LNCaP clone FGC (cell line): ENCODE data around the gene RIPOR2.

ENCODE experiments used
- DNase-seq: peaks from one replicate; pipeline ENCODE4 v3.0.0-alpha.2; 2011; ENCODE audit warnings: low read depth
- H3K4me3 ChIP-seq: 2 replicates; pipeline ENCODE4 v1.5.1; 2011; ENCODE audit warnings: mild to moderate bottlenecking, low read depth, low read length, control low read depth
- TF ChIP-seq, protein P1 (sequence below): IDR thresholded peaks from 2 replicates; pipeline ENCODE4 v1.5.1; 2012; ENCODE audit warnings: mild to moderate bottlenecking; ENCODE audit not compliant: control insufficient read depth, insufficient read depth; ENCODE audit errors: extremely low read depth

The RIPOR2 gene

DNA sequence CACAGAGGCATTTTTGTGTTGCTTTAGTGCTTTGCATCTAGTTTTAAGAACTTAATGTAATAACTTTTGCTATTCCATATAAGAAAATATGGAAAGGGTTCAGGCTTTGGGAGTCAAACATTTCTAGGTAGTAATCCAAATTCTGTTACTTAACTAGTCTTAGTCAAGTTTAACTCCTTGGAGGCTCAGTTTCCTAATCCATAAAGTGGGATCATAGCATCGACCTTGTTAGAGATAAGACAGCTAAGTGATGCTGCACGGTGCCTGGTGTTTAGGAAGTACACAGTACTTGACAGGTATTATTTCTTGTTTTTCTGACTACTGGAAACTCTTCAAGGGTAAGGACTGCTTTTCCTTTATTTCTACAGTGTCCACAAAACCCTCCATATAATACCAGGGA, 112.6 kb downstream of the RIPOR2 start:
- no peak overlapping the region for H3K4me3 ChIP-seq

DNA sequence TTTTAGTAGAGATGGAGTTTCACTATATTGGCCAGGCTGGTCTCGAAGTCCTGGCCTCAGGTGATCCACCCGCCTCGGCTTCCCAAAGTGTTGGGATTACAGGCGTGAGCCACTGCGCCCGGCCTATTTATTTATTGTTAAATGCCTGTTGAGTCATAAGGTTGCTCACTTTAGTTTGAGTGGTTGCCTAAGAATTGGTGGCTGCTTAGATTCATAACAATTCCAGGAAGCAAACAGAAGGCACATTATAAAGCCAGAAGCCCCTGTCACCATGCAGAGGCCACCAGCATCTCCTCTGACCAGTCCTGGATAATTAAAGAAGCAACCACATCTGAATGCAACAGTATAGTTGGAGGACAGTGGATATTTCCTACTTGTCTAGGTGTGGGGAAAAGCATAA, 113.1 kb downstream of the RIPOR2 start:
- DNase-seq: no peak
- no peak overlapping the region for H3K4me3 ChIP-seq
- TF ChIP-seq, protein P1, sequence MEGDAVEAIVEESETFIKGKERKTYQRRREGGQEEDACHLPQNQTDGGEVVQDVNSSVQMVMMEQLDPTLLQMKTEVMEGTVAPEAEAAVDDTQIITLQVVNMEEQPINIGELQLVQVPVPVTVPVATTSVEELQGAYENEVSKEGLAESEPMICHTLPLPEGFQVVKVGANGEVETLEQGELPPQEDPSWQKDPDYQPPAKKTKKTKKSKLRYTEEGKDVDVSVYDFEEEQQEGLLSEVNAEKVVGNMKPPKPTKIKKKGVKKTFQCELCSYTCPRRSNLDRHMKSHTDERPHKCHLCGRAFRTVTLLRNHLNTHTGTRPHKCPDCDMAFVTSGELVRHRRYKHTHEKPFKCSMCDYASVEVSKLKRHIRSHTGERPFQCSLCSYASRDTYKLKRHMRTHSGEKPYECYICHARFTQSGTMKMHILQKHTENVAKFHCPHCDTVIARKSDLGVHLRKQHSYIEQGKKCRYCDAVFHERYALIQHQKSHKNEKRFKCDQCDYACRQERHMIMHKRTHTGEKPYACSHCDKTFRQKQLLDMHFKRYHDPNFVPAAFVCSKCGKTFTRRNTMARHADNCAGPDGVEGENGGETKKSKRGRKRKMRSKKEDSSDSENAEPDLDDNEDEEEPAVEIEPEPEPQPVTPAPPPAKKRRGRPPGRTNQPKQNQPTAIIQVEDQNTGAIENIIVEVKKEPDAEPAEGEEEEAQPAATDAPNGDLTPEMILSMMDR: no peak

More for the DNA sequence above, 112.6 kb downstream of the RIPOR2 start:
- TF ChIP-seq, protein P1: no peak
- no peak for DNase-seq

DNA sequence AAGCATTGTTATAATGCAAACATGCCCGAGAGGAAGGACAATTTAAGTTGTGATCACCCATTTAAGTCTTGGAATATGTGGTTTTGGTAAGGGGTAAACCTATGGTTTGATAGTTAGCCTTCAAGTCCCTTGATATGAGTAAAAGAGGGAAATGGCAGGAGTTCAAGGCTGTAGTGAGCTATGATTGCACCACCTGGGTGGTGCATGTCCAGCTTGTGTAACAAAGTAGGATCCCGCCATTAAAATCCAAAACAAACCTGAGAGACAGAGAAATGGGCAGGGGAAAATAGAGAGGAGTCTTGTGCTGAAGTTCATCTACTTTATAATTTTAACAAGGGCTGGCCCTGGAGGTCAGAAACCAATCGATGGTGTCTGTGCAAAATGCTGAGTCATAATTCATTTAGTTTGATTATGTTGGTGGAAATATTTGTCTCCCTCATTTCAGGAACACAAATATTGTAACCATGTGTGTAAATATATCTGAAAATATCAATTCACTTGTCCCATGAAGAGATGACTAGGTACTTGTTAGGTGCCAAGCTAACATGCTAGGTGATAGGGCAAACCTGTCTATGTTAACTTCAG, 113.8 kb downstream of the RIPOR2 start:
- no peak for DNase-seq

DNA sequence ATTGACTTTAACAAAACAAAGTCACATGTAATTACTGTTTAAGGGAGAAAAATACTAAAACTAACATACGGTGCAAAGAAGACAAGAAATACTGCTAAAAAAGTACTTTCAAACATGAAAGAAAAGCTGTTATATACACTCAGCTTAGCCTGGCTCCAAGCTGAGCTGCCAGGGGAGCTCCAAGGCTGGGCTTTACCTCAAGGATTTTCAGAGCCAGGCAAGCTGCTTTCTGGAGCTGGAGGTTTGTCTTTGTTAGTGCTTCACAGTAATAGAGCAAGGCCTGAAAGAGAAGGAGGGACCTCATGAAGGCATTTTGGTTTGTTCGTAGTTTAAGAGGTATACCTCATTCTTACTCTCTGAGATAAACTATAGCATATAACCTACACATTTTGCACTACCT, 117.4 kb downstream of the RIPOR2 start:
- TF ChIP-seq, protein P1: no peak
- DNase-seq: no peak
- H3K4me3 ChIP-seq: no peak overlapping the region

More for the DNA sequence above, 113.8 kb downstream of the RIPOR2 start:
- TF ChIP-seq, protein P1: no peak
- no peak overlapping the region for H3K4me3 ChIP-seq

DNA sequence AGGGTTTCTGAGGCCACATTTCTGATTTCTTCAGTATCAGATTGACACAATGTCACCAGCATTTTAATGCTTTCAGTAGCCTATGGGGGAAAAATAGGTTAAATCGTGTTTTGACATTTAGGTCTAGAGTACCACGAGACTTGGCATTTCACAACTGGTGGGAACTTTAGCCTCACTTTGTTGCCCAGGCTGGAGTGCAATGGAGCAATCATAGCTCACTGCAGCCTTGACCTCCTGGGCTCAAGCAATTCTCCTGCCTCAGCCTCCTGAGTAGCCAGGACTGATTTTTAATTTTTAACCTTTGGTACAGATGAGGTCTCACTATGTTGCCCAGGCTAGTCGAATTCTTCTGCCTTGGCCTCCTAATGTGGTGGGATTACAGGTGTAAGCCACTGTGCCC, 126.0 kb downstream of the RIPOR2 start:
- DNase-seq: no peak
- TF ChIP-seq, protein P1: no peak
- no peak overlapping the region for H3K4me3 ChIP-seq

DNA sequence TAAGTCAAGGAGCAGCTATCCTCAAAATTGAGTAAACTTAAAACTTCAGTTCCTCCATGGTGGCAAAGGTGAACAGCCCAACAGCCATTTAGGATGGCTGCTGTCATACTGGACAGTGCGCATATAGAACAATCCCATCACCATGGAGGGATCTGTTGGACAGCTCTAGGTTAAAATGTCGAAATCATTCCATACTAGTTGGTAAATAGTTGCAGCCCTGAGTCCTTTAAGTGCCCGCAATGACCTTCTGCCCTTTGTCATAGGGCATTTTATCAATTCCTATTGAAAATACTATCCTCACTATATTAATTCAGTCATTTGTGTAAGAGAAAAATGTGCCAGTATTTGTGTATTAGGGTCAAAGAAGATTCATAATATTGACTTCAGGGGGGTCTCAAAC, 128.2 kb downstream of the RIPOR2 start:
- no peak for DNase-seq
- no peak overlapping the region for H3K4me3 ChIP-seq
- TF ChIP-seq, protein P1: no peak
